Stomach (tissue), 4 donors: Measurements from ENCODE around the gene MEAK7.

Experiments
- EP300 ChIP-seq: sonication (generic); formaldehyde crosslinking; IDR thresholded peaks from one replicate; pipeline ENCODE4 v1.6.1; 2017; ENCODE audit warnings: antibody characterized with exemption
- POLR2A ChIP-seq, 4 donors: fragments of 450-650 bp; IDR thresholded peaks; one replicate each; pipeline ENCODE4 v1.6.1; 2016; ENCODE audit warnings: antibody characterized with exemption in 4 of 4, control low read depth in 2 of 4, mild to moderate bottlenecking in 1 of 4, moderate library complexity in 1 of 4
- POLR2AphosphoS5 ChIP-seq, 3 donors: sonication (generic); formaldehyde crosslinking; IDR thresholded peaks; one replicate each; pipeline ENCODE4 v1.6.1; 2016; ENCODE audit warnings: antibody characterized with exemption in 3 of 3
- TF ChIP-seq, protein P1 (sequence below), 7 experiments: fragments of 450-650 bp in 4 of 7; fragments of 200-600 bp in 3 of 7; sonication (generic) in 3 of 7; IDR thresholded peaks; one replicate each; pipeline ENCODE4 v1.5.1; 2016 to 2019; ENCODE audit warnings: antibody characterized with exemption in 7 of 7, control low read depth in 2 of 7, mild to moderate bottlenecking in 1 of 7

DNA sequence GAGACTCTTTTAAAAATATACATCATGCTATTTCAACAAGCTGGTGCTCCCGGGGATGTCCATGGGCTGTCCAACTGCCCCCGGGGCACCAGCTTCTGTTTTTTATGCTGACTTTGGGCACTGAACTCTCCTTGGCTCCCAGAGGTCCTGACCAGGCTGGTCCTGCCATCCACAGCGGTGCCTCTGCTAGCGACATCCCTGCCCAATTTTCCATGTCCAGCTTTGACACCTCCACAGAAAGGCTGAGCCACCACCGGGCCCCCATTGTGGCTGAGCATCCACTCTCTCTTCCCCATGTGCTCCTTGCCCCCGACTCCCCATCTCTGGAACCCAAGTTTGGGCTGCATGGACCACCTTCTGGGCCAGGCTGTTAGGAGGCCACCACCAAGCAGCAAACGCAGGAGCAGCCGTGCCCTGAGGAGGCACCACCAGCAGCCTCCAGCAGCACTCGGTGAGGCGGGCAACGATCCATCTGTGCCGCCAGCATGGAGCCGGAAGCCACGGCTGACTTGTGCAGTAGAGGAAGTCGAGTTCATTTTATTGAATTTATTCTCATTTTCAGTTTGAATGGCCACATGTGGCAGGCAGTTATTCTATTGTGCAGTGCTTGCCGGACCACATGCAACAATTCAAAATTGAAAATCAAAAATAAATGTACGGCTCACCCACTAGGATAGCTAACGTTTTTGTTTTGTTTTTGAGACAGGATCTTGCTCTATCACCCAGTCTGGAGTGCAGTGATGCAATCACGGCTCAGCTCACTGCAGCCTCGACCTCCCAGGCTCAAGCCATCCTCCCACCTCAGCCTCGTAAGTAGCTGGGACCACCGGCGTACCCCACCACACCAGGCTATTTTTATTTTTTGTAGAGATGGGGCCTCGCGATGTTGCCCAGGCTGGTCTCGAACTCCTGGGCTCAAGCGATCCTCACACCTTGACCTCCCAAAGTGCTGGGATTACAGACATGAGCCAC, 2.8 kb upstream of the MEAK7 start:
- TF ChIP-seq, protein P1, sequence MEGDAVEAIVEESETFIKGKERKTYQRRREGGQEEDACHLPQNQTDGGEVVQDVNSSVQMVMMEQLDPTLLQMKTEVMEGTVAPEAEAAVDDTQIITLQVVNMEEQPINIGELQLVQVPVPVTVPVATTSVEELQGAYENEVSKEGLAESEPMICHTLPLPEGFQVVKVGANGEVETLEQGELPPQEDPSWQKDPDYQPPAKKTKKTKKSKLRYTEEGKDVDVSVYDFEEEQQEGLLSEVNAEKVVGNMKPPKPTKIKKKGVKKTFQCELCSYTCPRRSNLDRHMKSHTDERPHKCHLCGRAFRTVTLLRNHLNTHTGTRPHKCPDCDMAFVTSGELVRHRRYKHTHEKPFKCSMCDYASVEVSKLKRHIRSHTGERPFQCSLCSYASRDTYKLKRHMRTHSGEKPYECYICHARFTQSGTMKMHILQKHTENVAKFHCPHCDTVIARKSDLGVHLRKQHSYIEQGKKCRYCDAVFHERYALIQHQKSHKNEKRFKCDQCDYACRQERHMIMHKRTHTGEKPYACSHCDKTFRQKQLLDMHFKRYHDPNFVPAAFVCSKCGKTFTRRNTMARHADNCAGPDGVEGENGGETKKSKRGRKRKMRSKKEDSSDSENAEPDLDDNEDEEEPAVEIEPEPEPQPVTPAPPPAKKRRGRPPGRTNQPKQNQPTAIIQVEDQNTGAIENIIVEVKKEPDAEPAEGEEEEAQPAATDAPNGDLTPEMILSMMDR (IDR thresholded peaks at IDR 0.05) = no peak
- TF ChIP-seq POLR2A (IDR thresholded peaks at IDR 0.05) = no peak
- no peak for TF ChIP-seq EP300
- TF ChIP-seq POLR2AphosphoS5 (IDR thresholded peaks at IDR 0.05) = no peak
